ENCODE measurements around the gene FARP1.

The FARP1 gene

GRCh38 chr13:98144801-98145350, 2.0 kb downstream of the FARP1 start:
- Histone ChIP-seq H3K27ac (ENCODE audit: low read depth, low read length) (no peak overlapping the region), H3K79me2 (ENCODE audit: control insufficient read depth, low read length) (no peaks in the 10 kb centered on the region), H3K4me2 (ENCODE audit: low read length) (no peak overlapping the region), H3K4me1 (ENCODE audit: control insufficient read depth, low read length) (no peaks in the 10 kb centered on the region), H3K9me2 (replicated peaks; ENCODE audit: control insufficient read depth, low read length) (no peaks in the 10 kb centered on the region), H3K36me3 (ENCODE audit: control insufficient read depth, low read length) (no peaks in the 10 kb centered on the region), H4K20me1 (ENCODE audit: control insufficient read depth, insufficient read depth, low read depth, low read length) (no peaks in the 10 kb centered on the region), H3F3A (ENCODE audit: control insufficient read depth, insufficient read depth) (no peaks in the 10 kb centered on the region), H3K4me3 (ENCODE audit: low read length) (no peak overlapping the region), H3K9me3 (ENCODE audit: control insufficient read depth, insufficient read depth, low read length) (no peaks in the 10 kb centered on the region), H3K27me3 (ENCODE audit: control insufficient read depth, low read length) (peaks cover 8% of the 10 kb centered on the region)
- TF ChIP-seq CTCF (IDR thresholded peaks at IDR 0.05; ENCODE audit: low read depth, low read length, poor library complexity, severe bottlenecking) (no peak), EZH2phosphoT487 (IDR thresholded peaks at IDR 0.05; ENCODE audit: borderline replicate concordance, low read length) (no peak)

GRCh38 chr13:98147521-98147920, 4.6 kb downstream of the FARP1 start:
- no peaks in the 10 kb centered on the region for H3K36me3 ChIP-seq (ENCODE audit: control insufficient read depth, low read length)
- H3K4me3 ChIP-seq (ENCODE audit: low read length) = no peak overlapping the region
- no peak for TF ChIP-seq EZH2phosphoT487 (IDR thresholded peaks at IDR 0.05; ENCODE audit: borderline replicate concordance, low read length)
- no peak for TF ChIP-seq CTCF (IDR thresholded peaks at IDR 0.05; ENCODE audit: low read depth, low read length, poor library complexity, severe bottlenecking)
- H3K79me2 ChIP-seq (ENCODE audit: control insufficient read depth, low read length) = no peaks in the 10 kb centered on the region
- H3K4me1 ChIP-seq (ENCODE audit: control insufficient read depth, low read length) = no peaks in the 10 kb centered on the region
- no peaks in the 10 kb centered on the region for H3K9me2 ChIP-seq (replicated peaks; ENCODE audit: control insufficient read depth, low read length)
- no peaks in the 10 kb centered on the region for H3F3A ChIP-seq (ENCODE audit: control insufficient read depth, insufficient read depth)
- H4K20me1 ChIP-seq (ENCODE audit: control insufficient read depth, insufficient read depth, low read depth, low read length) = no peaks in the 10 kb centered on the region
- H3K4me2 ChIP-seq (ENCODE audit: low read length) = no peak overlapping the region
- no peaks in the 10 kb centered on the region for H3K9me3 ChIP-seq (ENCODE audit: control insufficient read depth, insufficient read depth, low read length)
- H3K27me3 ChIP-seq (ENCODE audit: control insufficient read depth, low read length) = peaks cover 8% of the 10 kb centered on the region
- H3K27ac ChIP-seq (ENCODE audit: low read depth, low read length) = no peak overlapping the region

GRCh38 chr13:98150832-98151479, 8.1 kb downstream of the FARP1 start:
- H4K20me1 ChIP-seq (ENCODE audit: control insufficient read depth, insufficient read depth, low read depth, low read length) = no peaks in the 10 kb centered on the region
- H3K27me3 ChIP-seq (ENCODE audit: control insufficient read depth, low read length) = peaks cover 2% of the 10 kb centered on the region; the same call in 1 of the 2 replicates
- TF ChIP-seq EZH2phosphoT487 (IDR thresholded peaks at IDR 0.05; ENCODE audit: borderline replicate concordance, low read length) (no peak), CTCF (IDR thresholded peaks at IDR 0.05; ENCODE audit: low read depth, low read length, poor library complexity, severe bottlenecking) (no peak)
- no peaks in the 10 kb centered on the region for H3K9me3 ChIP-seq (ENCODE audit: control insufficient read depth, insufficient read depth, low read length)
- H3K36me3 ChIP-seq (ENCODE audit: control insufficient read depth, low read length) = no peaks in the 10 kb centered on the region
- H3K27ac ChIP-seq (ENCODE audit: low read depth, low read length) = no peak overlapping the region
- no peaks in the 10 kb centered on the region for H3F3A ChIP-seq (ENCODE audit: control insufficient read depth, insufficient read depth)
- no peak overlapping the region for H3K4me3 ChIP-seq (ENCODE audit: low read length)
- H3K4me2 ChIP-seq (ENCODE audit: low read length) = no peak overlapping the region
- H3K9me2 ChIP-seq (replicated peaks; ENCODE audit: control insufficient read depth, low read length) = no peaks in the 10 kb centered on the region
- H3K4me1 ChIP-seq (ENCODE audit: control insufficient read depth, low read length) = no peaks in the 10 kb centered on the region
- H3K79me2 ChIP-seq (ENCODE audit: control insufficient read depth, low read length) = no peaks in the 10 kb centered on the region

Measured in DOHH2 (cell line).